Measurements from ENCODE around the gene MYCT1.

GRCh38 chr6:152651986-152652385 is 45.7 kb upstream of the MYCT1 start:
- no peak for TF ChIP-seq SUZ12 (IDR thresholded peaks at IDR 0.05; ENCODE audit: extremely low read depth, insufficient read depth, insufficient read length)
- no peak for TF ChIP-seq YY1 (IDR thresholded peaks at IDR 0.05; ENCODE audit: insufficient read depth, insufficient read length)
- TF ChIP-seq ZNF274 (IDR thresholded peaks at IDR 0.05; ENCODE audit: low read depth, low read length) = no peak

All from NT2/D1 (cell line).